Measurements from ENCODE around the gene DNTT.

DNTT gene

GRCh38 chr10:96304230-96304629, at the start of gene DNTT:
DNTT (plus strand) TSS chr10:96304434; CDS start chr10:96304498, 64 bp downstream.
- DNase-seq (ENCODE audit: low read depth in 2 of 2): no peak

- no peak for DNase-seq (ENCODE audit: low read depth in 2 of 2)
Observed at GRCh38 chr10:96254976-96255375, 49.3 kb upstream of the DNTT start.

GRCh38 chr10:96255549-96256333, 48.5 kb upstream of the DNTT start:
- no peak for DNase-seq (ENCODE audit: low read depth in 2 of 2)

- DNase-seq (ENCODE audit: low read depth in 2 of 2): no peak
Observed at GRCh38 chr10:96257944-96258343, 46.3 kb upstream of the DNTT start.

- DNase-seq (ENCODE audit: low read depth in 2 of 2): no peak
Observed at GRCh38 chr10:96259150-96259549, 45.1 kb upstream of the DNTT start.

- no peak for DNase-seq (ENCODE audit: low read depth in 2 of 2)
Observed at GRCh38 chr10:96260014-96260413, 44.2 kb upstream of the DNTT start.

- DNase-seq (ENCODE audit: low read depth in 2 of 2): no peak
Observed at GRCh38 chr10:96261132-96261531, 43.1 kb upstream of the DNTT start.

GRCh38 chr10:96261930-96262329, 42.3 kb upstream of the DNTT start:
- no peak for DNase-seq (ENCODE audit: low read depth in 2 of 2)

- no peak for DNase-seq (ENCODE audit: low read depth in 2 of 2)
Observed at GRCh38 chr10:96263176-96263575, 41.1 kb upstream of the DNTT start.

- DNase-seq (ENCODE audit: low read depth in 2 of 2): no peak
Observed at GRCh38 chr10:96263669-96264068, 40.6 kb upstream of the DNTT start.

GRCh38 chr10:96264938-96265337, 39.3 kb upstream of the DNTT start:
- no peak for DNase-seq (ENCODE audit: low read depth in 2 of 2)

GRCh38 chr10:96266118-96266770, 38.0 kb upstream of the DNTT start:
- no peak for DNase-seq (ENCODE audit: low read depth in 2 of 2)

- DNase-seq (ENCODE audit: low read depth in 2 of 2): no peak
Observed at GRCh38 chr10:96267234-96267705, 37.0 kb upstream of the DNTT start.

GRCh38 chr10:96268341-96268909, 35.8 kb upstream of the DNTT start:
- DNase-seq (ENCODE audit: low read depth in 2 of 2): no peak

- no peak for DNase-seq (ENCODE audit: low read depth in 2 of 2)
Observed at GRCh38 chr10:96269438-96270300, 34.6 kb upstream of the DNTT start.

- DNase-seq (ENCODE audit: low read depth in 2 of 2): no peak
Observed at GRCh38 chr10:96270571-96270970, 33.7 kb upstream of the DNTT start.

- DNase-seq (ENCODE audit: low read depth in 2 of 2): no peak
Observed at GRCh38 chr10:96271016-96271815, 33.0 kb upstream of the DNTT start, which contains the start of gene BLNK. BLNK (minus strand) TSS chr10:96271569; CDS start chr10:96271398, 171 bp downstream.

- DNase-seq (ENCODE audit: low read depth in 2 of 2): no peak
Observed at GRCh38 chr10:96272316-96273280, 31.6 kb upstream of the DNTT start.

- no peak for DNase-seq (ENCODE audit: low read depth in 2 of 2)
Observed at GRCh38 chr10:96275685-96276418, 28.4 kb upstream of the DNTT start.

Data from stimulated activated CD4-positive, alpha-beta T cell treated with anti-CD3 and anti-CD28 coated beads, Interleukin-15, amount 100 ng/mL, for 48 hours (primary cell).